Heart left ventricle (tissue), 16 donors: Measurements from ENCODE around the gene GRHL1. TPM values are rescaled to one million over a fixed set of nuclear protein-coding genes. Genes with fewer than 3 reads are reported as not detected.
A peak's percentile ranks its signal among the peaks of the same experiment; 100 is the strongest.

Experiments used
- ATAC-seq, 4 donors: fragments of 200-7000 bp; cut with Tn5 transposase; one replicate each; pipeline ENCODE4 v1.9.1; 2020 to 2022; ENCODE audit warnings: moderate library complexity in 4 of 4, mild to moderate bottlenecking in 3 of 4, moderate number of reproducible peaks in 1 of 4
- DNase-seq, 5 donors: peaks; one replicate each; pipeline ENCODE4 v3.0.0-alpha.2; 2020
- H3K27ac ChIP-seq, 12 donors: fragments of 200-600 bp; sonication (generic) in 4 of 12; one replicate each; pipeline versions ENCODE4 v1.5.0 to v1.8.0; 2016 to 2022; ENCODE audit warnings: mild to moderate bottlenecking in 2 of 12
- H3K27me3 ChIP-seq, 9 donors: fragments of 200-600 bp; sonication (generic) in 2 of 9; one replicate each; pipeline versions ENCODE4 v1.5.1 to v1.8.0; 2016 to 2022; ENCODE audit warnings: mild to moderate bottlenecking in 3 of 9
- H3K36me3 ChIP-seq, 9 donors: fragments of 200-600 bp; sonication (generic) in 2 of 9; one replicate each; pipeline versions ENCODE4 v1.5.0 to v1.8.0; 2018 to 2022; ENCODE audit warnings: mild to moderate bottlenecking in 2 of 9
- H3K4me1 ChIP-seq, 12 donors: fragments of 200-600 bp; sonication (generic) in 4 of 12; one replicate each; pipeline versions ENCODE4 v1.5.0 to v1.8.0; 2016 to 2022; ENCODE audit warnings: mild to moderate bottlenecking in 3 of 12
- H3K4me3 ChIP-seq, 12 donors: fragments of 200-600 bp; sonication (generic) in 4 of 12; one replicate each; pipeline versions ENCODE4 v1.5.0 to v1.8.0; 2017 to 2022; ENCODE audit warnings: mild to moderate bottlenecking in 9 of 12, moderate library complexity in 4 of 12
- H3K9me3 ChIP-seq, 12 donors: fragments of 200-600 bp; sonication (generic) in 4 of 12; one replicate each; pipeline versions ENCODE4 v1.5.0 to v1.8.0; 2016 to 2022; ENCODE audit warnings: mild to moderate bottlenecking in 1 of 12
- CTCF ChIP-seq, 12 donors: fragments of 200-600 bp; sonication (generic) in 4 of 12; IDR thresholded peaks; one replicate each; pipeline versions ENCODE4 v1.5.0 to v1.8.0; 2018 to 2022; ENCODE audit warnings: antibody characterized with exemption in 12 of 12, mild to moderate bottlenecking in 5 of 12
- POLR2A ChIP-seq, 2 donors: fragments of 450-650 bp; IDR thresholded peaks; one replicate each; pipeline ENCODE4 v1.6.1; 2017; ENCODE audit warnings: antibody characterized with exemption in 2 of 2, mild to moderate bottlenecking in 2 of 2, moderate library complexity in 2 of 2
- WGBS, 4 donors: extraction: QIAGEN DNeasy Blood & Tissue Kit in 2 of 4; methylation state at CpG; one replicate each; pipeline versions ENCODE4 v1.1.5 to v1.1.7; 2013 to 2018; 5-methylcytosine and 5-hydroxymethylcytosine counted together
- intact Hi-C, 10 donors: fragments of 100-400 bp; cut with DNase I; formaldehyde crosslinking; loops; one replicate each; pipeline versions ENCODE4 v1.11.1 to v1.14.2; 2022
- polyA plus RNA-seq, 2 donors: library from polyadenylated mRNA; stranded (reverse); fragments of 200-250 nt; gene quantifications; one replicate each; pipeline ENCODE4 v1.2.3, GENCODE V29; 2013
- total RNA-seq, 9 donors: library from RNA; depleted of rRNA in 2 of 9; stranded (reverse); fragments of >200 nt in 2 of 9; fragmentation: NEBNext Ultra II Directional in 3 of 9; extraction: Animal tissue kit (Norgen Biotek cat#: 25700) in 3 of 9; gene quantifications; one replicate each; pipeline versions ENCODE4 v1.1.0 to v1.2.4, GENCODE V29; 2016 to 2023
- donor health status: ischemic (EF 13 %, LVEDD 7.1; RV severe dilation, severe dysfunction).
- donor health status: healthy with polysubstance abuse.
- donor health status: DM: no; HTN: yes; CAD: no.
- donor health status: DM: no; HTN: no; CAD: no.
- donor health status: ischemic (EF 25% LVEDD 6.9; RV normal size, moderate dysfunction).
- donor health status: ischemic (EF 25% LVEDD 5.7; RV mildly dilated, moderate dysfunction).
- donor health status: healthy.
- donor health status: DM: yes; HTN: yes; CAD: no.
- donor health status: ischemic (EF 35%, LVEDD 5.7; RV mildly dilated, moderate dysfunction).
- donor health status: nonischemic (EF 11% LVEDD 7.7; RV severe dilation, severe dysfunction).
- donor health status: DM: yes; HTN: yes; CAD: no.
- donor health status: PGD.
- donor health status: ischemic (EF 29% LVEDD 5.4; RV normal size, mild dysfunction).
- donor health status: nonischemic (EF 23%, LVEDD 6.1; RV moderate dilation, normal function).

Gene GRHL1
- total and polyA plus RNA-seq, 11 donors, result 0.50 to 2.8 (median 1.0) TPM

DNA sequence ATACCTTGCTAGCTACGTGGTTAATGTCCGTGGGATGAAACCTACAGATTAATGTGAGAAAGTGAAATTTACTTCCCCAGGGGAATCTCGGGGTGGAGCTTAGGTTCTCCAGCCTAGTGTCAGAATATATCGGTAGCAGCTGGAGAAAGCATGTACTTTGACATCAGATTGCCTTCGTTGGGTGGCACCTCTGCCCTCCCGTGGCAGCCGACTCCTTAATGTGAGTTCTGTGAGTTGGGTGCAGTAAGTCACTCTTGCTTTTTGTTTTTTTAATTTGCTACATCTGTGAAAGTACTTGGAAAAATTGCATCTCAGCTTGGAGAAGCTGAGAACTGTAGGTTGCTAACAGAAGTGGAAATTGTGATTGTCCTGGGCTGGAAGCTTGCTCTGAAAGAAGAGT is 95.4 kb downstream of the GRHL1 start:
- peak overlapping the region in 1 of 12 donors; percentile 6 for H3K4me3 ChIP-seq
- TF ChIP-seq CTCF (IDR thresholded peaks at IDR 0.05) (no peak), POLR2A (IDR thresholded peaks at IDR 0.05) (no peak)
- intact Hi-C loops, result loop anchor here in 7 of 10 donors (5.0 to 10.0 kb wide), 5 partner anchors 60 to 412 kb away; partner anchors contain the start of gene YWHAQ (in 1 of the 7)
- peaks cover 12 to 66% (median 53%) of the 10 kb centered on the region in 12 donors for H3K4me1 ChIP-seq
- H3K36me3 ChIP-seq, result peaks cover 6 to 59% (median 55%) of the 10 kb centered on the region in 9 donors
- no peaks in the 10 kb centered on the region for H3K9me3 ChIP-seq
- H3K27me3 ChIP-seq, result no peaks in the 10 kb centered on the region
- DNase-seq (peak in 2 of 5 donors; percentile 3 to 8), ATAC-seq (no peak)
- H3K27ac ChIP-seq, result peak overlapping the region in 4 of 12 donors; percentile 1 to 97 (median 51)
- 41 to 53% (median 46%) methylated on average over 7 of the region's 7 CpGs for WGBS, 4 donors

DNA sequence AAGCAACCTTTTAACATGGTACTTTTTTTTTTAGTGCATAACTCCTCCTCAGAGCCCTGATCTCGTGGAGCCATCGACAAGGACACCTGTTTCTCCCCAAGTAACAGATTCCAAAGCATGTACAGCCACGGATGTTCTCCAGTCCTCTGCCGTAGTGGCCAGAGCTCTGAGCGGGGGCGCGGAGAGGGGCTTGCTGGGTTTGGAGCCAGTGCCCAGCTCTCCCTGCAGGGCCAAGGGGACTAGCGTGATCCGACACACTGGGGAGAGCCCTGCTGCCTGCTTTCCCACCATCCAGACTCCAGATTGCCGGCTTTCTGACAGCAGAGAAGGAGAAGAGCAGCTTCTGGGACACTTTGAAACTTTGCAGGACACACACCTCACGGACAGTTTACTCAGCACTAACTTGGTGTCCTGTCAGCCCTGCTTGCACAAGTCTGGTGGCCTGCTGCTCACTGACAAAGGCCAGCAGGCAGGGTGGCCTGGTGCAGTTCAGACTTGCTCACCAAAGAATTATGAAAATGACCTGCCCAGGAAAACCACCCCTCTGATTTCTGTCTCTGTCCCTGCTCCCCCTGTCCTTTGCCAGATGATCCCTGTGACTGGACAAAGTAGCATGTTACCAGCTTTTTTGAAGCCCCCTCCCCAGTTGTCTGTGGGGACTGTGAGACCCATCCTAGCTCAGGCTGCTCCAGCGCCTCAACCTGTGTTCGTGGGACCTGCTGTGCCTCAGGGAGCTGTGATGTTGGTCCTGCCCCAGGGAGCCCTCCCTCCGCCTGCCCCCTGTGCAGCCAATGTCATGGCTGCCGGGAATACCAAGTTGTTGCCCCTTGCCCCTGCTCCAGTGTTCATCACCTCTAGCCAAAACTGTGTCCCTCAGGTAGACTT is 96.4 kb downstream of the GRHL1 start:
- H3K9me3 ChIP-seq, result no peaks in the 10 kb centered on the region
- ATAC-seq (no peak), DNase-seq (peak in 2 of 5 donors; percentile 24 to 25)
- intact Hi-C loops, result loop anchor here in 9 of 10 donors (1.0 to 10.0 kb wide), 8 partner anchors 61 to 413 kb away; partner anchors contain the start of gene YWHAQ (in 1 of the 9)
- H3K36me3 ChIP-seq, result peaks cover 7 to 68% (median 64%) of the 10 kb centered on the region in 9 donors
- WGBS, 4 donors, result 80 to 82% (median 82%) methylated on average over 15 of the region's 15 CpGs
- H3K4me3 ChIP-seq, result peak overlapping the region in 1 of 12 donors; percentile 1
- no peaks in the 10 kb centered on the region for H3K27me3 ChIP-seq
- H3K4me1 ChIP-seq, result peaks cover 12 to 63% (median 48%) of the 10 kb centered on the region in 12 donors
- TF ChIP-seq POLR2A (IDR thresholded peaks at IDR 0.05), result no peak
- no peak for TF ChIP-seq CTCF (IDR thresholded peaks at IDR 0.05)
- H3K27ac ChIP-seq, result peak overlapping the region in 7 of 12 donors; percentile 6 to 97 (median 39)

GRCh38 chr2:10048501-10049171 is 97.1 kb downstream of the GRHL1 start:
- DNase-seq (peak in 2 of 5 donors; percentile 19 to 59), ATAC-seq (no peak)
- Histone ChIP-seq H3K9me3 (no peaks in the 10 kb centered on the region), H3K27ac (peak overlapping the region in 7 of 12 donors; percentile 6 to 61 (median 34)), H3K4me3 (peak overlapping the region in 1 of 12 donors; percentile 1), H3K36me3 (peaks cover 7 to 76% (median 72%) of the 10 kb centered on the region in 9 donors), H3K4me1 (peaks cover 12 to 71% (median 54%) of the 10 kb centered on the region in 12 donors), H3K27me3 (no peaks in the 10 kb centered on the region)
- intact Hi-C loops, result loop anchor here in 9 of 10 donors (1.0 to 10.0 kb wide), 8 partner anchors 61 to 414 kb away; partner anchors contain the start of gene YWHAQ (in 1 of the 9)
- TF ChIP-seq CTCF (IDR thresholded peaks at IDR 0.05) (peak; percentile 43 to 77 (median 65)), POLR2A (IDR thresholded peaks at IDR 0.05) (no peak)
- 48 to 63% (median 58%) methylated on average over 8 to 10 of the region's 10 CpGs for WGBS, 4 donors

Other genes with a start within 250 kb of the GRHL1 start
- gene TAF1B, start 108.2 kb upstream of the GRHL1 start, total RNA-seq, result 10 to 100 TPM in 1 of 9 donors, 1 to 10 TPM in 8; 3.8 to 13.9 (median 5.2) TPM
- gene TAF1B, start 108.2 kb upstream of the GRHL1 start, polyA plus RNA-seq, result 1 to 10 TPM; 1.1 to 4.7 TPM
- 10 to 100 TPM; 11.8 to 43.8 (median 21.4) TPM for gene KLF11, start 91.9 kb downstream of the GRHL1 start, total RNA-seq
- 1 to 10 TPM; 5.4 to 8.0 TPM for gene KLF11, start 91.9 kb downstream of the GRHL1 start, polyA plus RNA-seq
- gene CYS1, start 128.7 kb downstream of the GRHL1 start, total RNA-seq, result 1 to 10 TPM; 1.3 to 9.1 (median 2.6) TPM
- 1 to 10 TPM in 1 of 2 donors, under 1 TPM in 1; 0.42 to 1.3 TPM for gene CYS1, start 128.7 kb downstream of the GRHL1 start, polyA plus RNA-seq
- gene RRM2, start 171.0 kb downstream of the GRHL1 start, total RNA-seq, result 10 to 100 TPM in 1 of 9 donors, 1 to 10 TPM in 4, under 1 TPM in 3, not detected in 1; 0.09 to 32.6 (median 1.3) TPM
- gene RRM2, start 171.0 kb downstream of the GRHL1 start, polyA plus RNA-seq, result under 1 TPM; 0.08 to 0.44 TPM